Epithelial cell of proximal tubule (primary cell): ENCODE measurements around the gene SAPCD2. TPM values are rescaled to one million over a fixed set of nuclear protein-coding genes. Genes with fewer than 3 reads are reported as not detected.
"Not testable (repeated sequence)": the region's sequence is repeated elsewhere in the genome, so short reads cannot be mapped to it uniquely, and the experiment has no call there.

ENCODE experiments used
- DNase-seq: peaks from one replicate; pipeline ENCODE4 v3.0.0-alpha.2; 2011; ENCODE audit warnings: low read depth
- H3K4me3 ChIP-seq: 2 replicates; pipeline ENCODE4 v1.5.1; 2011; ENCODE audit warnings: low read depth, mild to moderate bottlenecking, low read length
- CTCF ChIP-seq: conservative IDR thresholded peaks from 2 replicates; pipeline ENCODE4 v1.5.1; 2012; ENCODE audit warnings: low read depth, mild to moderate bottlenecking, low read length
- total RNA-seq: library from RNA; depleted of rRNA; stranded (reverse); fragments of >200 nt; gene quantifications from 2 replicates; pipeline ENCODE4 v1.2.3, GENCODE V29; 2015

The SAPCD2 gene
- total RNA-seq, 1 donor from 2014 or later: 25.6 TPM

- TF ChIP-seq CTCF: peak; percentile 92
- H3K4me3 ChIP-seq: no peak overlapping the region
- DNase-seq: no peak
Measured at GRCh38 chr9:137034709-137035506, 35.4 kb downstream of the SAPCD2 start.

DNA sequence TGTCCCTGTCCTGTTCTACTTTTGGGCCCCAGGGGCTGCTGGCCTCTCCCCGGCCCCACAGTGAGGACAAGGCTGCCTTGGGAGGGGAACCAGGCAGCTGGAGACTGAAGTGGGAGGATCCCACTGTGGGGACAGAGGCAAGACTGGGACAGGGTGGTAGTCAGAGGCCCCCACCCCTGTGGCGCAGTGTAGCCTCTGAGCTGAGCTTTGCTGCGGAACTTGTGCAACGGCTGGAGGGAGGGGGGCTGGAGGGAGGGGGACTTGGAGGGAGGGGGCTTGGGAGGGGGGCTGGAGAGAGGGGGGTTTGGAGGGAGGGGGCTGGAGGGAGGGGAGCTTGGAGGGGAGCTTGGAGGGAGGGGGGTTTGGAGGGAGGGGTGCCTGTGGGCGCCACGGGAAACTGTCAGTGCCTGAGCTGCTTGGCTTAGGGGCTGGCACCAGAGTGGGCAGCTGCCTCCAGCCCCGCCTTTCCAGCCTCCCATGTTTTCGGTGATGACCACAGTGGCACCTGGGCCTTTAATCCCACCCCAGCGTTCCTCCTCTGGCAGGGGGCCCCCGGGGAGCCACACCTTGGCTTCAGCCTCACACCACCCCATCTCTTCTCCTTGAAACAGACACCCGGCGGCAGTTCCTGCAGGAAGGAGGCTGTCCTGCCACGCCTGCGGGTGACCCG is 36.2 kb downstream of the SAPCD2 start:
- TF ChIP-seq CTCF: no peak
- no peak overlapping the region for H3K4me3 ChIP-seq
- DNase-seq: no peak

DNA sequence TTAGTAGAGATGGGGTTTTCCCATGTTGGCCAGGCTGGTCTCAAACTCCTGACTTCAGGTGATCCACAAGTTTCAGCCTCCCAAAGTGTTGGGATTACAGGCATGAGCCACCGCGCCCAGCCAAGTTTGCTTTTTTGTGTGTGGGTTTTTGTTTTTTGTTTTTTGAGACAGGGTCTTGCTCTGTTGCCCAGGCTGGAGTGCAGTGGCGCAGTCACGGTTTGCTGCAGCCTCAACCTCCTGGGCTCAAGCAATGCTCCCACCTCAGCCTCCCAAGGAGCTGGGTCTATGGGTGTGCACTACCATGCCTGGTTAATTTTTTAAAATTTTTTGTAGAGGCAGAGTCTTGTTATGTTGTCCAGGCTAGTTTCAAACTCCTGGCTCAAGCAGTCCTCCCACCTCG is 36.9 kb downstream of the SAPCD2 start:
- not testable (repeated sequence) for H3K4me3 ChIP-seq, DNase-seq

DNA sequence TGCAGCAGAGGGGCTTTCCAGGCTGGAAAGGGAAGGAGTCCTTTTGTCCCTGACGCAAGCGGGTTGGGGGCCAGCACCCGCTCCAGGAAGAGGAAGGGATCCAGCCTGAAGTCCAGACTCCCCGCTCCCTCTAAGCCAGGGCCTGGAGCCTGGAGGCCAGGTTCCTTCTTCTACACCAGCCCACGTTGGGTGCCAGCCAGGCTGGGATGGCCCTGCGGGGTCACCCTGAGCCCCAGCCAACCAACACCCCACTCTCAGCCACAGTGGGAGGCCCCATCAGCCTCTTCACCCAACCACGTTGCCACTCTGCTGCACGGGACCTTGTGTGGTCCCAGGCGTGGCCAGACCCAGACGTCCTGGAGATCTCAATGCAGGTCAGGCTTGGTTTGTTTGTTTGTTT is 37.5 kb downstream of the SAPCD2 start:
- no peak overlapping the region for H3K4me3 ChIP-seq
- no peak for TF ChIP-seq CTCF
- no peak for DNase-seq

- no peak within 1 kb of the TSS for H3K4me3 ChIP-seq
- no peak for DNase-seq
- no peak for TF ChIP-seq CTCF
Measured at GRCh38 chr9:137031904-137032640, 38.3 kb downstream of the SAPCD2 start, which contains the start of gene FUT7. FUT7 (minus strand) TSS chr9:137032088; CDS start chr9:137031991, 97 bp downstream.

- H3K4me3 ChIP-seq: no peak overlapping the region
- no peak for DNase-seq
- no peak for TF ChIP-seq CTCF
Measured at GRCh38 chr9:137030538-137031527, 39.5 kb downstream of the SAPCD2 start.
